HG02943 (cell line): ENCODE data around the gene CIAO2A.

Source experiments
- ATAC-seq: cut with Tn5 transposase; IDR thresholded peaks from one replicate; pipeline ENCODE4 v1.9.1; 2021; ENCODE audit warnings: mild to moderate bottlenecking, low read depth, moderate library complexity; ENCODE audit not compliant: unreplicated experiment

CIAO2A gene

DNA sequence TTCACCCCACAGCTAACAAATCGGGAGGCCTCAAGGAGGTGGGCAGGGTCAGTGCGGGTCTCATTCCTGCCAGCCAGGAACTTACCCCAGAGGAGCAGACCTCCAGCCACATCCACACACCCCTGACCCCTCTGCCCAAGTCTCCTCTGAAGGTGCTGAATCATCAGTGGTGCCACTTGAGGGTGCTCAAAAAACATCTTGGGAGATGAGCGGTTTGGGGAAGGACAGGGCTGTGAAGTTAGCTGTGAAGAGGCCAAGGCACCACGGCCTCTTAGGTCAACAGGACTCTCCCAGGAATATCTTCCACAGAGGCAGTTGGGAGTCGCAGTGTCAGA lies 48.6 kb downstream of the CIAO2A start:
- ATAC-seq, result no peak

DNA sequence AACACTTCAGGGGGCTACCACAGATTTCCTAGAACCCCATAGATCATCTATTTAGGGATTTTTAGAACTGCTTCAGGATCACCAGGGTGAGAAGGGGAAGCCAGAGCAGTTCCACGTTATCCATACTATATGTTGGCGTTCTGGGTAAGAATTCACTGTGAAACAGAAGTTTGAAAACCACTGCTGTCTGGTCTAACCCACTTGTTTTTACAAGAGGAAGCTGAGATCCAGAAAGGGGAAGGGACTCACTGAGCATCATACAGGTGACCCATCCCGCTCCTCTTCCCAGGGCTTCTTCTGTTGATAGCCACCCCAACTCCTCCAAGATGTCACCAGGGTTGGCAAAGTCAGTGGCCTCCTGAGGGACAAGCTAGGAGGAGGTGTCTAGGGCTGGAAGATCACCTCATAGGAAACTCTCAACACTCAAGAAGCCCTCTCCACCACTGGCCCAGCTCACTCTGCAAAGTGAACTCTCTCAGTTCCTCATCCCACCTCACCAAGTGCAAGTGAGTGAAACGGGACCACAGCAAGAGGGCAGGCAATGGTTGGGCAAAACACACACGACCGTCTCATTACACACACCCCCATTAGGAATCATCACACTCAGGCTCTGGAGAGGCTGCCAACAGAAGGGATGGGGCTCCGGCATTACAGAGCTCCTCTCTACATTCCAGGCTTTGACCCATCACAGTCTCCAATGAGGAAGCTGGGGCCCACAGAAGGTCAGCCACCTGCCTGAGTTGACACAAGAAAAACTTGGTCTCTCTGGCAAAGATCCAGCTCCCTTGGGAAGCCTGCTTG lies 49.1 kb downstream of the CIAO2A start:
- ATAC-seq, result no peak

DNA sequence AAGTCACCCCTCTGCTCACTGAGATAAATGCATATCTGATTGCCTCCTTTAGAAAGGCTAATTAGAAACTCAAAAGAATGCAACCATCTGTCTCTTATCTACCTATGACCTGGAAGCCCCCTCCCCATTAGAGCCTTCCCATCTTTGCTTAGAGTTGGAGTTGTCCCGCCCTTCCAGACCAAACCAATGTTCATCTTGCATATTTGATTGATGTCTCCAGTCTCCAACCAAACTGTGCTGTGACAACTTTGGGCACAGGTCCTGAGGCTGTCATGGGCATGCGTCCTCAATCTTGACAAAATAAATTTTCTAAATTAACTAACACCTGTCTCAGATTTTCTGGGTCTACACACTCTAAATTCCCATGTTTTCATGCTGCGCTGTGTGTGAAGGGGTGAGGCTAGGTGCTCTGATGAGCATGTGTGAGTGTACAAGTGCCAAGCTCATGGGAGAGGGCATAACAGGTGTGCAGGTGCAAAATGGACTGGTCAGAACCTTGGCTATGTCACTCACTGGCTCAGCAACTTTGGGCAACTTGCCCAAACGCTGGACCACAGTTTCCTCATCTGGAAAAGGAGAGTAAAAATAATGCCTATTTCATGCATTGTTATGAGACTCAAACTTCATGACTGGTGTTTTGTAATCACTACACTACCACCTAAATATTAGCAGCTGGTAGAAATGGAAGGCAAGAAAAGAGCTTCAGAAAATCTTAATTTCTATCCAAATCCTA lies 54.6 kb downstream of the CIAO2A start:
- ATAC-seq, result no peak

DNA sequence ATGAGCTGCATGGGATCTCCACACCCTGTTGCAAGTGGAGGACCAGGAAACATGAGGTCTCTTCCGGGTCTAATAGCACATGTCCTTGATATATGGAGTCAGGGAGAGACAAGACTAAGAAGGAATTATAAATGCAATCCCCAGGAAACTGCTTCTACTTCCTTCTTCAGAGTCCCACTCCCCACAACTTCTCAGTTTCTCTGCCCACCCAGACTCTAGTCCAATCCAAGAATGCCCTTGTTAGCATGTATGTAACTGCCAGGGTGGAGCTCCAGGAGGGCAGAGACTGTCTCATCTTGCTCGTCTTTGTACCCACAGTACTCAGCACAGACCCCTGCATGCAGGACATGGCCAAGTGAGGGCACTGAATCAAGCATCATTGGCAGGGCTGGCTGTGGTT lies 55.7 kb downstream of the CIAO2A start:
- no peak for ATAC-seq

DNA sequence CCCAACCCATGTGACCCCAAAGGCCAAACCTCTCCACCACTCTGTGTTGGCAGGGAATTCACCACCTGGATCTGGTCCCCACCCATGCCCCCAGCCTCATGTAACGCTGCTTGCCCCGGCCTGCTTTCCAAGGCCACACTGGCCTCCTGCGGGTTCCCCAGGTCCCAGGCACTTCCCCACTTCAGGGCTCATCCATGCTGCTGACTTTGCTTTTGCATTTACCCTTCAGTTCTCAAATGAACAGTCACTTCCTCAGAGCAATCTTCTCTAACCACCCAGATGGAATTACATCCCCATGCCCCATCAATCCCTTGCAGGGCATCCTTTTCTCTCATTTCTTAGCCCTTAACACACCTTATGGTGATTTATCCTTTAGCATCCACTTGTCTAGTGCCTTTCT lies 56.5 kb downstream of the CIAO2A start:
- no peak for ATAC-seq

DNA sequence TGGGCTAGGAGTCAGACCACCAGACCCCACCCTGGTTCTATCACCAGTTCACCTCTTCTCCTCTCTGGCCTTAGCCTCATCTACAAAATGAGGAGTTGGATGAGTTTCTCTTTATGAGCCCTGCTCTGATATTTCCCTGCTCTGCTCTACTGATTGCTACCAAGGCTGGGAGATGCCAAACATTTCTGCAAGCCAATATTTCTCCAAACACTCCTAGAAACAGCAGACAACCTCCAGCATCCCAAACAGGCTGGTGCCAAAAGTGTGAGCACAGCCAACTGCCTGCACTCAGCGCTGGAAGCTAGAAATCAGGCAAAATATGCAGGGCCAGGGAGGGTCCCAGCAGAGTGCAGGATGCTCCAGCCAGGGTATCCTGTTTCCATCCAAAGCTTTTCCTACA lies 58.1 kb downstream of the CIAO2A start:
- no peak for ATAC-seq

DNA sequence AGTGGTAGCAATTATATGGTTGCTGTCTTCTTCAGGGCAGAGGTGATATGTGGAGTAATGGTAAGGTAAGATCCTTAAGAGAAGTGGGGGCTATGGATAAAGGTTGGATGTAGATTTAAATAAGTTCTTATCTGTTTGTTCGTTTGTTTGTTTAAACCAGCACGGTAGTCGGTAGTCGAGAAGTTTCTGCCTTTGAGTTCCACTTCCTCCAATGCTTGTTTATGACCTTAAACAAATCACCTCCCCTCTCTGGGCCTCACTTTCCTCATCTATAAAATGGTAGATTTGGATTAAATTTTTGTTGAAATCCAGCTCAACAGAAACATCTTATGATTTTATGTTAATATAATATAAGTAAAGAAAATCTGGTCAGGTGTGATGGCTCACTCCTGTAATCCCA lies 59.1 kb downstream of the CIAO2A start:
- no peak for ATAC-seq

DNA sequence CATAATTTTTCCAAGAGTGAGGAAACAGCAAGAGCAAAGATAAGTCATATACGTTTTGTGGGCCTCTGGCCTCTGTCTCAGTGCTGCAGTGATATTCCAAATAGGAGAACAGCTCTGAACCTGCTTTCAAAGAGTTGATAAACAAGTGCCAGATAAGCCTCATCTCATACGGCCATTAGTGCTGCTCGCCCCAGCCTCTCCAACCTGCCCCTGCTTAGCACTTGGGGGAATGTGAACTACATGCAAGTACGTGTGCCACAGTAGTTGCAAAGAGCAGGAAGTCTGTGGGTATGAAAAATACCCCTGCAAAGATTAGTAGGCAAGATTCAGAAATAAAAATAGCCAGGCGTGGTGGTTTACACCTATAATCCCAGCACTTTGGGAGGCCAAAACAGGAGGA lies 61.3 kb downstream of the CIAO2A start:
- ATAC-seq, result no peak

DNA sequence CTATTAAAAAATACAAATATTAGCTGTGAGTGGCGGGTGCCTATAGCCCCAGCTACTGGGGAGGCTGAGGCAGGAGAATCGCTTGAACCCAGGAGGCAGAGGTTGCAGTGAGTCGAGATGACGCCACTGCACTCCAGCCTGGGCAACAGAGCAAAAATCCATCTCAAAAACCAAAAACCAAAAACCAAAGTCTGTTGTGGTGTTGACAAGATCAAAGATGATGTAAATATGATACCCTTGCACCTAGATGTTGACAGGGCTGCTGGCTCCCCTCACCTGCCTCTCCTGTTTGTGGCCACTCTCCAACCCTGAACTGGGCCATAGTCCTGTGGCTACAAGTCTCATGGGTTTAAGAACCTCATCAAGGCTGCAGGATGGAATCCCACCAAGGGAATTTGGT lies 63.5 kb downstream of the CIAO2A start:
- ATAC-seq, result no peak

DNA sequence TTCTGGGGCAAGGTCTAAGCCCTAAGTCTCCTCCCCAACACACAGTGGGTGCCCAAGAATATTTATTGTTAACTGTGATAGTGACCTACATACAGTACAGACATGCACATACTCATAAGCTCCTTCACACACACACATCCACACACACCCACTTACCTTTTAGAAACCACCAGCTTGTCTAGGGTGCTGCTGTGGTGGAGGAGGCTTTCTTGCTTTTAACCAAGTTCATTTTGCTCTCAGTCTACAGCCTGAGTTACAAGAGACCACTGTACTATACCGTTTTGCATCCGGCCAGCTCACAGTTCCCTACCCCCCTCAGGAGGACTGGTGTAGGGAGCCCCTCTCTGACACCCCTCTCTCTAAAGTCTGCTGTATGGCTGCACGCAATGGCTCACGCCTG lies 64.0 kb downstream of the CIAO2A start:
- no peak for ATAC-seq

DNA sequence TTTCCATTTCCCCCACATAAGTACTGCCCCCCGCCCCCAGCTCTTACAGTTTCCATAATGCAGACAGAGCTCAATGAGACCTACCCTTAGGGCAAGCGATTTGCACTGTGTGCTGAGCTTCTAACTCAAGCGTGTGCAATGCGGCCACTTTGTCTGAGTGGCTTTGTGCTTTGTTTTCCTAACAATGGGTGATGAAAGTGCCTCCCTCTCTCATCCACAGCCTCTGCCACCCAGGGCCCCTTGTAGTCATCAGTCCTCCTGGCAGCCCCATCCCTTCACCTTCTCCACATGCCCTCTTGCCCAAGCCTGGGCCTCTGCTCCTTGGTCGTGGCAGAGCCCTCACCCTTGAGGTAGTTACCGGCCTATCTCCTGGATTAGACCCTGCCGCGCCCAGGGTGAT lies 64.5 kb downstream of the CIAO2A start:
- ATAC-seq, result no peak

DNA sequence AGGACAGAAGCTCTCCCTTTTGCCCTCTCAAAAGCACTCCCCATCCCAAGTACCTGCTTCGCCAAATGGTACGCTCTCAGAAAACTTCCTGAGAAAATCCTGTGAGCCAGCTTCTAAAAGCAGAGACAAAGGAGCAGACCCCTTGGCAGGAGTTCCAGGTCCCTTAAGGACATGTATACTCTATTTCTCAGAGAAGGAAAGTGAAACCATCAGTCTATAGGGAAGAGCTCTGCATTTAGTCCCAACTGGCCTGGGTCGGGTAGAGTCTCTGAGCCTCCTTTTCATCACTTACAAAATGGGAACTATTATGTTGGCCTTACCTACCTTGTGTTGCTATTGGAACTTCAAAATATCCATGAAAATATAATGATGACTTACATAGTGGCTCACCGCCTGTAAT lies 67.0 kb downstream of the CIAO2A start:
- no peak for ATAC-seq

DNA sequence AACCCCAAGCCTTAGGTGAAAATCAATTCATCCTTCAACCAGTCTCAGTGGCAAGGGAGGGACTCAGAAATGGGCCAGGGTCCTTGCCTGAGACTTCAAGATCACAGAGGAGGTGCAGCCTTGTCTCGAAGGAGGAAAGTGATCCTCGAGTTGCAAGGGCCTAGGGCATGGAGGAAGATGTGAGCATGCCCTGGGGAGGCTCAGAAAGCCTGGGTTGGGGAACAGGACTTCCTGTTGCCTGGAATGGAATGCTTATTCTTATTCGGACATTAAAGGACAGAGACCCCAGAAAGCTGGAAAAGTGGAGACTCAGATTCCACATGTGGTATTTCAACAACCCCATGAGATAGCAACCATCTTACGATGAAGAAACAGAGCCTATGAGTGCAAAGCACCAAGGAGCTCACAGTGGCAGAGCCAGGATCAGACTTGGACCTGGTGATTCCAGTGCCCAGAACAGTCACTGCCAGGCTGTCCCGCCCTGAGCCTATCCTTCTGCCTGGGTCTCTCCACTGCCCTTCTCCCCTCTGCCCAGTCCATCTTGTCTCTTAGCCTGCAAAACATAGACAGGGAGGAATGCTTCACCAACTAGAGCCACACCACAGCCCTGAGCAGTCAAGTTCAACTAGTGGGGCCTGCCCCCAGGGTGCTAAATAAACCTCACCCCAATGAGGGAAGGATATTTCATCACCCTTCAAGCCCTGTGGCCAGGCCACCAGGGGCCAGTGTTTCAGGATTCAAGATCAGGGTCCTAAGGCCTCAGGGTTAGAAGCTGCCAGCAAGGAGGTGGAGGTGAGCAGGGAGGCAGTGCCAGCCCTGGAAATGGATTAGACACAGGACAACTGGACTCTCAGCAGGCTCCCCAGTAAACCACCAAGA lies 69.2 kb downstream of the CIAO2A start:
- no peak for ATAC-seq

DNA sequence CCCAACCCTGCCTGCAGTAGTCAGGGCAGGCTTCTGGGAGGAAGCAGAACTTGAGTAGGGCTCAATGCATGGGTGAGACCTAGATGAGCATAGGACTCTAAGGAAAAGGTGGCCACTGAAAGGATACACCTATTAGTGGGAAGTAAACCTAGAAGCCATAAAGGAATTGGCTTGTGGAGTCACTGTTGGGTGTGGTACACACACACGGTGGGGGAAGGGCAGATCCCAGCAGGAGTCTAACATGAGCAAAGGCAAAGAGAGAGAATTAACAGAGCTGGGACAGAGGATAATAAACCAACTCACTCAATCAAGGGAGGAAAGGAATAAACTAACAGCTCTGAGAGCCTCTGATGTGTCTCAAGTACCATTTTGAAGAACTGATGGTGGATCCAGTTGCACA lies 70.4 kb downstream of the CIAO2A start:
- no peak for ATAC-seq

DNA sequence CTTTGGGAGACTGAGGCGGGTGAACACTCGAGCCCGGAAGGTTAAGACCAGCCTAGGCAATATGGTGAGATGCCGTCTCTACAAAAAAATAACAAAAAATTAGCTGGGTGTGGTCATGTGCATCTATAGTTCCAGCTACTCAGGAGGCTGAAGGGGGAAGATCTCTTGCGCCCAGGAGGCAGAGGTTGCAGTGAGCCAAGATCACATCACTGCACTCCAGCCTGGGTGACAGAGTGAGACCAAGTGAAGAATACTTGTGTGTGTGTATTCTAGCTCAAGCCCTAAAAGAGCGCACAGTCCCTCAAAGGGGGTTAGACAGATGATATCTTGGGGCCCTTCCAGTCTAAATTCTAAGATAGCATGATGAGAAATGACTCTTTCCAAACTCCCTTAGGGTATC lies 71.1 kb downstream of the CIAO2A start:
- no peak for ATAC-seq
